Epithelial cell of esophagus (primary cell): Measurements from ENCODE around the gene GALNT17.

ENCODE experiments used
- DNase-seq: peaks from one replicate; pipeline ENCODE4 v3.0.0; 2010; ENCODE audit warnings: low read depth
- H3K4me3 ChIP-seq: 2 replicates; pipeline ENCODE4 v1.5.1; 2011; ENCODE audit warnings: mild to moderate bottlenecking, low read length, control low read depth
- TF ChIP-seq, protein P1 (sequence below): IDR thresholded peaks from 2 replicates; pipeline ENCODE4 v1.5.1; 2011; ENCODE audit warnings: low read depth, mild to moderate bottlenecking, low read length, control low read depth, inconsistent platforms; ENCODE audit not compliant: insufficient read depth; ENCODE audit errors: missing control alignments

The GALNT17 gene

GRCh38 chr7:71504697-71505441, 372.9 kb downstream of the GALNT17 start:
- TF ChIP-seq, protein P1, sequence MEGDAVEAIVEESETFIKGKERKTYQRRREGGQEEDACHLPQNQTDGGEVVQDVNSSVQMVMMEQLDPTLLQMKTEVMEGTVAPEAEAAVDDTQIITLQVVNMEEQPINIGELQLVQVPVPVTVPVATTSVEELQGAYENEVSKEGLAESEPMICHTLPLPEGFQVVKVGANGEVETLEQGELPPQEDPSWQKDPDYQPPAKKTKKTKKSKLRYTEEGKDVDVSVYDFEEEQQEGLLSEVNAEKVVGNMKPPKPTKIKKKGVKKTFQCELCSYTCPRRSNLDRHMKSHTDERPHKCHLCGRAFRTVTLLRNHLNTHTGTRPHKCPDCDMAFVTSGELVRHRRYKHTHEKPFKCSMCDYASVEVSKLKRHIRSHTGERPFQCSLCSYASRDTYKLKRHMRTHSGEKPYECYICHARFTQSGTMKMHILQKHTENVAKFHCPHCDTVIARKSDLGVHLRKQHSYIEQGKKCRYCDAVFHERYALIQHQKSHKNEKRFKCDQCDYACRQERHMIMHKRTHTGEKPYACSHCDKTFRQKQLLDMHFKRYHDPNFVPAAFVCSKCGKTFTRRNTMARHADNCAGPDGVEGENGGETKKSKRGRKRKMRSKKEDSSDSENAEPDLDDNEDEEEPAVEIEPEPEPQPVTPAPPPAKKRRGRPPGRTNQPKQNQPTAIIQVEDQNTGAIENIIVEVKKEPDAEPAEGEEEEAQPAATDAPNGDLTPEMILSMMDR, result no peak
- no peak overlapping the region for H3K4me3 ChIP-seq
- DNase-seq, result no peak

DNA sequence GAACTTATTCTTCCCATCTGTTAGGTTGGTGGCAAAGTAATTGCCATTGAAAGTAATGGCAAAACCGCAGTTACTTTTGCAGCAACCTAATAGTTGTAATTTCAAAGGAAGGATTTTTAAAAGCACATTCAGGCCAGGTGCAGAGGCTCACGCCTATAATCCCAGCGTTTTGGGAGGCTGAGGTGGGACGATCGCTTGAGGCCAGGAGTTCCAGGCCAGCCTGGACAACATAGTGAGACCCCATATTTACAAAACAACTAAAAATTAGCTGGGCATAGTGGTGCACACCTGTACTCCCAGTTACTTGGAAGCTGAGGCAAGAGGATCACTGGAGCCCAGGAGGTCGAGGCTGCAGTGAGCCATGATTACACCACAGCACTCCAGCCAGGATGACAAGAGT, 374.9 kb downstream of the GALNT17 start:
- TF ChIP-seq, protein P1, result no peak
- DNase-seq, result no peak
- no peak overlapping the region for H3K4me3 ChIP-seq

DNA sequence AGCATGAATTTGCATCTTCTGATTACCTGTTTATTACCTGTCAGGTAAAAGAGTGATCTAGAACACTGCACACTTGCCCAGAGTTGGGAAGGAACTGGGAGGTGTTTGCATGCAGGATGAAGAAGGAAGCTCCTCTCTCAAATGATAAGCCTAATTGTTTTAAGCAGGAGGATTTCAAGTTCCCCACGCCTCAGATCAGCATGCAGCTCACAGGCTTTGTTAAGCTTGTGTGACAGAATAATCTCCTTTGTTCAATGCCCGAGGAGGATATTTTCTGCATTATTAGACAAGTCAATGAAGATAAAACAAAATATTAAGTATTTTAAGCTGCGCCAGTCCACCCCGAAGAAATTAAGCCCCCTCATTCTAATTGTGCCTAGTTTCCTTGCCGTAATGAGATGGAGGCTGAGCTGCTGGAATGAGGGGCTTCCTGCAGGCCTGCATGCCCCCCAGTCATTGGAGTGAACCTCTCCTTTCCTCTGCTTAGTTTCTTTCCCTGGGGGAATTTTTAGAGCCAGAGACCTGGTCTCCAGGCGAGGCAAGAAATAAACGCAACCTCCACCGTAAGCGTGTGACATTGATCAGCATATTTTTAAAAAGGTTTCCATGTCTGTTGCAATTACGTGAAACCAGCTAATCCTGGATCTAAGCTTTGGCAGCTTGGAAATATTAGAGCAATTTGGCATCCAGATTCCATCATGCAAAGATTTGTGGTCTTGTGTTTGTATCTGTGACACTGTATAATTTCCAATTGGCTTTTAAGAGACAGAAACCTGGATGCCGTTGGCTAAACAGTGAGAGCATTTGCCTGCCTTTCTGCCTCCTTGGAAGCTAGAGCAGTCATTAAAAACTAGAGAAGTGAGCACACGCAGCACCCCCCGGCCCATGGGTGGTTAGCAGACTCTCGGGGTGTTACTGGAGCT, 376.0 kb downstream of the GALNT17 start:
- H3K4me3 ChIP-seq, result no peak overlapping the region
- no peak for DNase-seq
- TF ChIP-seq, protein P1, result no peak

GRCh38 chr7:71509381-71509780, 377.4 kb downstream of the GALNT17 start:
- DNase-seq, result no peak
- H3K4me3 ChIP-seq, result no peak overlapping the region
- TF ChIP-seq, protein P1, result no peak

GRCh38 chr7:71511361-71511807, 379.4 kb downstream of the GALNT17 start:
- no peak overlapping the region for H3K4me3 ChIP-seq
- no peak for DNase-seq
- TF ChIP-seq, protein P1, result no peak

- no peak for DNase-seq
- H3K4me3 ChIP-seq, result no peak overlapping the region
- TF ChIP-seq, protein P1, result no peak
Observed at GRCh38 chr7:71517940-71518699, 386.2 kb downstream of the GALNT17 start.
